CD4-positive, alpha-beta T cell (primary cell): Measurements from ENCODE around the gene HPF1. TPM values are rescaled to one million over a fixed set of nuclear protein-coding genes. Genes with fewer than 3 reads are reported as not detected.

Source experiments
- ATAC-seq: fragments of 200-7000 bp; cut with Tn5 transposase; one replicate; pipeline ENCODE4 v1.10.0; 2022; ENCODE audit warnings: mild to moderate bottlenecking; ENCODE audit not compliant: poor library complexity
- CTCF ChIA-PET: fragments of 350-600 bp; sonication (Branson Sonifier 250); formaldehyde crosslinking; loops from one replicate; lab custom pipeline; 2021; ENCODE audit warnings: antibody characterized with exemption, inconsistent platforms; lab: Charles Lee
- POLR2A ChIA-PET: fragments of 350-600 bp; sonication (Branson Sonifier 250); formaldehyde crosslinking; loops from one replicate; lab custom pipeline; 2021; ENCODE audit warnings: antibody characterized with exemption, inconsistent platforms; lab: Charles Lee
- DNase-seq, 14 experiments: peaks; one replicate each; pipeline ENCODE4 v3.0.0-alpha.2; 2013 to 2020; ENCODE audit warnings: mixed read lengths in 2 of 14
- H3K27ac ChIP-seq, 2 donors: one replicate each; pipeline versions ENCODE4 v1.5.1 to v1.7.0; 2013; ENCODE audit warnings: low read length in 2 of 2, low read depth in 1 of 2, mild to moderate bottlenecking in 1 of 2
- H3K27me3 ChIP-seq, 2 experiments: 1 replicate in 1 of 2; 2 replicates in 1 of 2; pipeline versions ENCODE4 v1.6.1 to v1.7.0; 2013; ENCODE audit warnings: low read length in 2 of 2, control low read depth in 1 of 2, mild to moderate bottlenecking in 1 of 2, moderate library complexity in 1 of 2; ENCODE audit not compliant: insufficient read depth in 2 of 2, control insufficient read depth in 1 of 2
- H3K36me3 ChIP-seq: one replicate; pipeline ENCODE4 v1.6.1; 2013; ENCODE audit warnings: low read length, control low read depth; ENCODE audit not compliant: insufficient read depth
- H3K4me1 ChIP-seq: one replicate; pipeline ENCODE4 v1.6.1; 2013; ENCODE audit warnings: low read length, control low read depth; ENCODE audit not compliant: insufficient read depth
- H3K4me3 ChIP-seq: one replicate; pipeline ENCODE4 v1.5.1; 2013; ENCODE audit warnings: mild to moderate bottlenecking, low read length, moderate library complexity
- H3K9me3 ChIP-seq, 2 experiments: 1 replicate in 1 of 2; 2 replicates in 1 of 2; pipeline versions ENCODE4 v1.6.1 to v1.7.0; 2013; ENCODE audit warnings: low read length in 2 of 2, mild to moderate bottlenecking in 2 of 2, control low read depth in 1 of 2, moderate library complexity in 1 of 2; ENCODE audit not compliant: control insufficient read depth in 1 of 2, insufficient read depth in 1 of 2
- H3K27ac Mint-ChIP-seq: one replicate; pipeline ENCODE4 v1.8.0; 2020; ENCODE audit warnings: mixed read lengths
- H3K27me3 Mint-ChIP-seq: one replicate; pipeline ENCODE4 v1.8.0; 2021; ENCODE audit warnings: mixed read lengths
- H3K36me3 Mint-ChIP-seq: one replicate; pipeline ENCODE4 v1.8.0; 2021; ENCODE audit warnings: low read depth, mixed read lengths
- H3K4me1 Mint-ChIP-seq: one replicate; pipeline ENCODE4 v1.8.0; 2021; ENCODE audit warnings: low read depth, mixed read lengths
- H3K4me3 Mint-ChIP-seq: one replicate; pipeline ENCODE4 v1.8.0; 2020; ENCODE audit warnings: mild to moderate bottlenecking, mixed read lengths
- H3K9me3 Mint-ChIP-seq: one replicate; pipeline ENCODE4 v1.8.0; 2020; ENCODE audit warnings: mixed read lengths
- CTCF ChIP-seq: fragments of 200-600 bp; IDR thresholded peaks from one replicate; pipeline ENCODE4 v1.8.0; 2022; ENCODE audit warnings: antibody characterized with exemption, mild to moderate bottlenecking
- intact Hi-C, 2 experiments: fragments of 100-400 bp; cut with DNase I in 1 of 2; cut with micrococcal nuclease in 1 of 2; formaldehyde crosslinking; loops; one replicate each; pipeline versions ENCODE4 v1.15.1 to v1.9.0; 2023 to 2025; cut with DNase I, micrococcal nuclease
- total RNA-seq, 174 experiments: library from RNA in 2 of 174; stranded (reverse) in 2 of 174; gene quantifications; one replicate each; pipeline ENCODE4 v1.2.3 and lab custom pipeline; 2021 to 2026

HPF1 gene
- total RNA-seq, 2 experiments from 2014 or later, result 4.4 to 4.8 TPM

DNA sequence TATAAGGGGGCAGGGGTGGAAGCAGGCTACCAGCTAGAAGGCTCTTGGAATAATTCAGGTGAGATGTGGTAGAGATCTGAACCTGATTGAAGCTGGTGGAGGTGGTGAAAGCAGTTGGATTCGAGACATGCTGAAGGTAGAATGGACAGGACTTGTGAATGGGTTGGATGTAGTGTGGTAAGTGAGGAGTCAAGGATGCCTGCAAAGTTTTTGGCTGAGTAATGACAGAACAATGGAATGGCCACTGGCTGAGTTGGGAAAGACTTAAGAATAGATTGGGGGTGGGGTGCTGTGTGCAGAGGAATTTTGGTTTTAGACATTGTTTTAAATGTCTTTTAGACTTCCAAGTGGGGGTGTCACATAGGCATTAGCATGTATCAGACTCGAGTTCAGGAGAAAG is 33.5 kb downstream of the HPF1 start:
- ATAC-seq (no peak), DNase-seq (no peak)
- no peaks in the 10 kb centered on the region for H3K27me3 Mint-ChIP-seq
- Histone ChIP-seq H3K4me3 (no peak overlapping the region), H3K9me3 (no peaks in the 10 kb centered on the region), H3K4me1 (no peaks in the 10 kb centered on the region), H3K27me3 (no peaks in the 10 kb centered on the region), H3K27ac (no peak overlapping the region), H3K36me3 (peaks cover 16% of the 10 kb centered on the region)
- no peaks in the 10 kb centered on the region for H3K9me3 Mint-ChIP-seq
- POLR2A ChIA-PET, result no interaction called here
- peaks cover 28% of the 10 kb centered on the region for H3K36me3 Mint-ChIP-seq
- H3K4me1 Mint-ChIP-seq, result peaks cover 13% of the 10 kb centered on the region
- intact Hi-C loops, result loop anchor here in 1 of 2 experiments (5.0 kb wide), 1 partner anchor 112 kb away; the partner anchor contains the start of gene NEK1
- no peak overlapping the region for H3K4me3 Mint-ChIP-seq
- TF ChIP-seq CTCF, result no peak
- H3K27ac Mint-ChIP-seq, result no peak overlapping the region
- CTCF ChIA-PET, result no interaction called here

- no peak for TF ChIP-seq CTCF
- no peak overlapping the region for H3K27ac ChIP-seq
- no peaks in the 10 kb centered on the region for H3K27me3 Mint-ChIP-seq
- no peaks in the 10 kb centered on the region for H3K4me1 ChIP-seq
- H3K27ac Mint-ChIP-seq, result no peak overlapping the region
- peaks cover 13% of the 10 kb centered on the region for H3K4me1 Mint-ChIP-seq
- peak in 5 of 14 experiments; percentile 4 to 26 (median 21) for DNase-seq
- H3K27me3 ChIP-seq, result no peaks in the 10 kb centered on the region
- H3K9me3 ChIP-seq, result no peaks in the 10 kb centered on the region
- POLR2A ChIA-PET, result no interaction called here
- intact Hi-C loops, result loop anchor here in 1 of 2 experiments (5.0 kb wide), 1 partner anchor 111 kb away; the partner anchor contains the start of gene NEK1
- peaks cover 24% of the 10 kb centered on the region for H3K36me3 Mint-ChIP-seq
- H3K4me3 ChIP-seq, result no peak overlapping the region
- no peaks in the 10 kb centered on the region for H3K9me3 Mint-ChIP-seq
- ATAC-seq, result no peak
- CTCF ChIA-PET, result interaction anchor here (0.6 to 1.4 kb wide), 4 partner anchors 8 to 110 kb away, joined by 3 to 7 read pairs (median 3); partner anchors contain the start of gene NEK1
- H3K36me3 ChIP-seq, result peaks cover 11% of the 10 kb centered on the region
- no peak overlapping the region for H3K4me3 Mint-ChIP-seq
Observed at GRCh38 chr4:169723207-169723965, 34.4 kb downstream of the HPF1 start.

- peaks cover 21% of the 10 kb centered on the region for H3K36me3 ChIP-seq
- no peak overlapping the region for H3K4me3 ChIP-seq
- no peaks in the 10 kb centered on the region for H3K27me3 ChIP-seq
- intact Hi-C loops, result loop anchor here in 1 of 2 experiments (5.0 kb wide), 1 partner anchor 108 kb away; the partner anchor contains the start of gene NEK1
- H3K9me3 Mint-ChIP-seq, result no peaks in the 10 kb centered on the region
- CTCF ChIA-PET, result interaction anchor here (2.2 kb wide), 1 partner anchor 108 kb away, joined by 5 read pairs; the partner anchor contains the start of gene NEK1
- TF ChIP-seq CTCF, result no peak
- H3K36me3 Mint-ChIP-seq, result peaks cover 27% of the 10 kb centered on the region
- no peaks in the 10 kb centered on the region for H3K4me1 ChIP-seq
- H3K9me3 ChIP-seq, result no peaks in the 10 kb centered on the region
- peak overlapping the region; percentile 77 for H3K27ac Mint-ChIP-seq
- H3K27me3 Mint-ChIP-seq, result no peaks in the 10 kb centered on the region
- DNase-seq (peak in 1 of 14 experiments; percentile 8), ATAC-seq (peak; percentile 62)
- H3K4me1 Mint-ChIP-seq, result peaks cover 13% of the 10 kb centered on the region
- POLR2A ChIA-PET, result interaction anchor here (0.6 to 1.0 kb wide), 2 partner anchors 108 to 119 kb away, joined by 3 read pairs; partner anchors contain the start of gene NEK1
- H3K27ac ChIP-seq, result no peak overlapping the region
- peak overlapping the region; percentile 50 for H3K4me3 Mint-ChIP-seq
Observed at GRCh38 chr4:169720529-169720928, 37.2 kb downstream of the HPF1 start.
